ENCODE results near the gene CEP89. TPM values are rescaled to one million over a fixed set of nuclear protein-coding genes. Genes with fewer than 3 reads are reported as not detected.

The CEP89 gene
- total RNA-seq, 1 experiment from 2014 or later = 27.6 TPM

- Histone ChIP-seq H3K36me3 (ENCODE audit: control insufficient read depth in 1 of 2, insufficient read depth in 2 of 2, low read length in 2 of 2) (peaks cover 5 to 15% of the 10 kb centered on the region in 2 experiments; a peak in 3 of 4 replicates), H4K20me1 (ENCODE audit: insufficient read depth) (no peaks in the 10 kb centered on the region), H3K27ac (ENCODE audit: low read depth, low read length) (no peak overlapping the region), H3K4me1 (ENCODE audit: control insufficient read depth in 1 of 2, insufficient read depth in 2 of 2, low read length in 2 of 2) (peaks cover 0 to 10% of the 10 kb centered on the region in 2 experiments; a peak in 3 of 4 replicates), H3K4me2 (ENCODE audit: low read length) (no peak overlapping the region), H3K4me3 (replicated peaks in 1 of 2; ENCODE audit: low read depth in 1 of 2, low read length in 2 of 2) (no peak overlapping the region), H2AFZ (ENCODE audit: low read depth, low read length, poor library complexity, severe bottlenecking) (no peak overlapping the region), H3K27me3 (ENCODE audit: insufficient read depth, low read length) (no peaks in the 10 kb centered on the region), H3K9me3 (ENCODE audit: control insufficient read depth in 1 of 2, insufficient read depth in 1 of 2, low read depth in 1 of 2, low read length in 2 of 2) (no peaks in the 10 kb centered on the region), H3K79me2 (ENCODE audit: insufficient read depth, low read length) (no peaks in the 10 kb centered on the region; the same call in 1 of the 2 replicates), H3K9me2 (ENCODE audit: insufficient read depth) (no peaks in the 10 kb centered on the region), H3K9ac (ENCODE audit: low read length) (no peak overlapping the region)
- intact Hi-C loops (cut with micrococcal nuclease) = no loop called here
- ChIA-PET RAD21 (ENCODE audit: low non-redundant PET in 1 of 2, low total read pairs in 2 of 2, uncharacterized antibody in 2 of 2, unreplicated experiment in 2 of 2) (no interaction called here), POLR2A (no interaction called here), CTCF (no interaction called here)
- no TSS peak for BruUV-seq (replicated peaks)
- TF ChIP-seq ZBTB33 (IDR thresholded peaks at IDR 0.05; ENCODE audit: extremely low read depth, insufficient replicate concordance, low read length) (no peak), CEBPB (IDR thresholded peaks at IDR 0.05; ENCODE audit: low read depth) (no peak), SP1 (IDR thresholded peaks at IDR 0.05; ENCODE audit: low read depth) (no peak), REST (IDR thresholded peaks at IDR 0.05; ENCODE audit: low read depth) (no peak), FOSL1 (IDR thresholded peaks at IDR 0.05; ENCODE audit: low read depth) (no peak)
- ATAC-seq = no peak
- no peak for DNase-seq (ENCODE audit: low read depth, low spot score)
Measured at GRCh38 chr19:33000910-33001309, 29.2 kb upstream of the CEP89 start.

Measured in HCT116 (cell line).